Smooth muscle cell (in vitro differentiated cells): Measurements from ENCODE around the gene RMI2. TPM values are rescaled to one million over a fixed set of nuclear protein-coding genes. Genes with fewer than 3 reads are reported as not detected.

Experiments used
- DNase-seq: peaks from one replicate; lab custom pipeline; 2025; ENCODE audit not compliant: unreplicated experiment; lab: John Stamatoyannopoulos, UW
- H2AFZ ChIP-seq: fragments of 200-600 bp; sonication (generic); 2 replicates; pipeline ENCODE4 v1.6.0; 2016; ENCODE audit warnings: antibody characterized with exemption, low read depth, mild to moderate bottlenecking
- H3F3A ChIP-seq: fragments of 200-600 bp; sonication (generic); 2 replicates; pipeline ENCODE4 v1.6.0; 2017; ENCODE audit warnings: antibody characterized with exemption, low read depth
- H3K27ac ChIP-seq: fragments of 200-600 bp; sonication (generic); 2 replicates; pipeline ENCODE4 v1.5.1; 2016; ENCODE audit warnings: low read depth, mild to moderate bottlenecking
- H3K27me3 ChIP-seq: fragments of 200-600 bp; sonication (generic); 2 replicates; pipeline ENCODE4 v1.6.1; 2016; ENCODE audit warnings: low read depth, mild to moderate bottlenecking
- H3K36me3 ChIP-seq: fragments of 200-600 bp; sonication (generic); 2 replicates; pipeline ENCODE4 v1.5.1; 2016; ENCODE audit warnings: low read depth
- H3K4me1 ChIP-seq: fragments of 200-600 bp; sonication (generic); 2 replicates; pipeline ENCODE4 v1.5.1; 2016; ENCODE audit warnings: low read depth
- H3K4me2 ChIP-seq: fragments of 200-600 bp; sonication (generic); 2 replicates; pipeline ENCODE4 v1.6.0; 2016; ENCODE audit warnings: mild to moderate bottlenecking
- H3K4me3 ChIP-seq: fragments of 200-600 bp; sonication (generic); 2 replicates; pipeline ENCODE4 v1.5.1; 2016; ENCODE audit warnings: mild to moderate bottlenecking
- H3K79me2 ChIP-seq: fragments of 200-600 bp; sonication (generic); 2 replicates; pipeline ENCODE4 v1.6.0; 2016; ENCODE audit warnings: low read depth, mild to moderate bottlenecking
- H3K9ac ChIP-seq: fragments of 200-600 bp; sonication (generic); 2 replicates; pipeline ENCODE4 v1.6.0; 2016; ENCODE audit warnings: low read depth
- H3K9me3 ChIP-seq: fragments of 200-600 bp; sonication (generic); replicated peaks from 2 replicates; pipeline ENCODE4 v1.5.1; 2016; ENCODE audit warnings: low read depth
- H4K20me1 ChIP-seq: fragments of 200-600 bp; sonication (generic); 2 replicates; pipeline ENCODE4 v1.6.0; 2016; ENCODE audit warnings: low read depth
- WGBS: methylation state at CpG from one replicate; pipeline ENCODE4 v1.1.7; 2016; ENCODE audit warnings: low lambda C conversion rate; 5-methylcytosine and 5-hydroxymethylcytosine counted together
- polyA plus RNA-seq: library from polyadenylated mRNA; unstranded; fragments of >200 nt; fragmentation: Nextera tagmentation; extraction: Ambion mirVana; gene quantifications from 2 replicates; pipeline ENCODE4 v1.2.1, GENCODE V29; 2016
- total RNA-seq: library from RNA; depleted of rRNA; stranded (reverse); fragments of >200 nt; gene quantifications from 2 replicates; pipeline ENCODE4 v1.2.3, GENCODE V29; 2014
- TF ChIP-seq, protein P1 (sequence below): fragments of 200-600 bp; sonication (generic); IDR thresholded peaks from 2 replicates; pipeline ENCODE4 v1.5.1; 2017; ENCODE audit warnings: borderline replicate concordance, mild to moderate bottlenecking, antibody characterized with exemption; ENCODE audit not compliant: insufficient read depth, poor library complexity, severe bottlenecking

Gene RMI2
- total and polyA plus RNA-seq, 2 experiments from 2014 or later: 6.1 to 11.3 TPM

DNA sequence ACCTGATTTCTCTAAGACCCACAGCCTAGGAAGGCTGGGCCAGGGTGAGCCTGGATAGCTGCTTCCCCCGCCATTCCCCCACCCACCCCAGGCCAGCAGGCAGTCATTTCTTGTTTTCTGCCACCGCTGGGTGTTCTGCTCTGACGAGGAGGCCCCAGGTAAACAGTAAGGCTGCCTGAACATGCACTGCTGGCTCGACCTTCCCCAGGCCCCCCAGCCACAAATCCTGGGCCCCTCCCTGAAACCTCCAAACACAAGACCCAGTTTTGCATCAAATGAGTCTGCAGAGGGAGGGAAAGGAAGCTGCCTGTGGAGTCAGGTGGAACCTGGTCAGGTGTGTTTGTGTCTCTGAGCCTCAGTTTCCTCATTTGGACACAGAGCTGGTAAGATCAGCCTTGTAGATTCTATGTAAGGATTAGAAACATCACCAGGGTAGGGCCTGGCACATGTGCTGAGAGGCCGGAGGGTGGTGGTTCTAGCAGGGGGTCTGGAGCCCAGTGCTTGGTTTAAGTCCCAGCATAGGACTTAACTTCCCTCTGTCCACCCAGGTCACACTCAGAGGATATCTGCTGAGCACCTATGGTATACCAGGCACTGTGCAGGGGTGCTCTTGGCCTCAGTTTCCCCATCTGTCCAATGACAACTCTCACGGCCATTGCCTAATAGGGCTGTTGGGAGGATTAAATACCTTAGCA, 45.2 kb upstream of the RMI2 start:
- 91% methylated on average over 6 of the region's 6 CpGs for WGBS
- H3K9me3 ChIP-seq: no peaks in the 10 kb centered on the region

DNA sequence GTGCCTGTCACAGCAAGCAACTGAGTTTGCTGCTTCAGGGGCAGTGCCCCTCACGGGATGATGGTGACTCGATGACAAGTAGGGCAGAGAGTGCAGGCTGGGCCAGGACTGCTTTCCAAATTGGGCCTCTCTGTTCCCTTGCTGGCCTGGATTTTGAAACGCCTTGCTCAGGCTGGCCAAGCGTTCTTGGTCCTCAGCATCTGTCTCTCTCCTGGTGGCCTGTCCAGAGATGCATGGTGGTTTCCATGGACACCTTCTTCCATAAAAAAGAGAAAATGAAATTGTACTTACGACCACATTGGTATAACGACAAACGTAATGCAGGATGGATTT, 44.7 kb upstream of the RMI2 start:
- no peak overlapping the region for H3K9ac ChIP-seq
- no peak for DNase-seq
- H3K79me2 ChIP-seq: no peaks in the 10 kb centered on the region
- no peak overlapping the region for H3K4me2 ChIP-seq
- H3F3A ChIP-seq: no peaks in the 10 kb centered on the region
- H3K4me3 ChIP-seq: no peak overlapping the region
- WGBS: 95% methylated on average over 7 of the region's 7 CpGs
- H3K36me3 ChIP-seq: no peaks in the 10 kb centered on the region
- no peak overlapping the region for H2AFZ ChIP-seq
- no peaks in the 10 kb centered on the region for H3K4me1 ChIP-seq
- TF ChIP-seq, protein P1, sequence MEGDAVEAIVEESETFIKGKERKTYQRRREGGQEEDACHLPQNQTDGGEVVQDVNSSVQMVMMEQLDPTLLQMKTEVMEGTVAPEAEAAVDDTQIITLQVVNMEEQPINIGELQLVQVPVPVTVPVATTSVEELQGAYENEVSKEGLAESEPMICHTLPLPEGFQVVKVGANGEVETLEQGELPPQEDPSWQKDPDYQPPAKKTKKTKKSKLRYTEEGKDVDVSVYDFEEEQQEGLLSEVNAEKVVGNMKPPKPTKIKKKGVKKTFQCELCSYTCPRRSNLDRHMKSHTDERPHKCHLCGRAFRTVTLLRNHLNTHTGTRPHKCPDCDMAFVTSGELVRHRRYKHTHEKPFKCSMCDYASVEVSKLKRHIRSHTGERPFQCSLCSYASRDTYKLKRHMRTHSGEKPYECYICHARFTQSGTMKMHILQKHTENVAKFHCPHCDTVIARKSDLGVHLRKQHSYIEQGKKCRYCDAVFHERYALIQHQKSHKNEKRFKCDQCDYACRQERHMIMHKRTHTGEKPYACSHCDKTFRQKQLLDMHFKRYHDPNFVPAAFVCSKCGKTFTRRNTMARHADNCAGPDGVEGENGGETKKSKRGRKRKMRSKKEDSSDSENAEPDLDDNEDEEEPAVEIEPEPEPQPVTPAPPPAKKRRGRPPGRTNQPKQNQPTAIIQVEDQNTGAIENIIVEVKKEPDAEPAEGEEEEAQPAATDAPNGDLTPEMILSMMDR: no peak
- no peaks in the 10 kb centered on the region for H3K9me3 ChIP-seq
- no peaks in the 10 kb centered on the region for H4K20me1 ChIP-seq
- H3K27me3 ChIP-seq: no peaks in the 10 kb centered on the region
- H3K27ac ChIP-seq: no peak overlapping the region

More for the DNA sequence above, 45.2 kb upstream of the RMI2 start:
- no peak overlapping the region for H2AFZ ChIP-seq
- no peak overlapping the region for H3K9ac ChIP-seq
- TF ChIP-seq, protein P1: no peak
- H4K20me1 ChIP-seq: no peaks in the 10 kb centered on the region
- H3K27ac ChIP-seq: no peak overlapping the region
- no peak overlapping the region for H3K4me3 ChIP-seq
- H3K36me3 ChIP-seq: no peaks in the 10 kb centered on the region
- no peaks in the 10 kb centered on the region for H3K4me1 ChIP-seq
- H3K27me3 ChIP-seq: no peaks in the 10 kb centered on the region
- no peaks in the 10 kb centered on the region for H3K79me2 ChIP-seq
- DNase-seq: no peak
- no peak overlapping the region for H3K4me2 ChIP-seq
- H3F3A ChIP-seq: no peaks in the 10 kb centered on the region

DNA sequence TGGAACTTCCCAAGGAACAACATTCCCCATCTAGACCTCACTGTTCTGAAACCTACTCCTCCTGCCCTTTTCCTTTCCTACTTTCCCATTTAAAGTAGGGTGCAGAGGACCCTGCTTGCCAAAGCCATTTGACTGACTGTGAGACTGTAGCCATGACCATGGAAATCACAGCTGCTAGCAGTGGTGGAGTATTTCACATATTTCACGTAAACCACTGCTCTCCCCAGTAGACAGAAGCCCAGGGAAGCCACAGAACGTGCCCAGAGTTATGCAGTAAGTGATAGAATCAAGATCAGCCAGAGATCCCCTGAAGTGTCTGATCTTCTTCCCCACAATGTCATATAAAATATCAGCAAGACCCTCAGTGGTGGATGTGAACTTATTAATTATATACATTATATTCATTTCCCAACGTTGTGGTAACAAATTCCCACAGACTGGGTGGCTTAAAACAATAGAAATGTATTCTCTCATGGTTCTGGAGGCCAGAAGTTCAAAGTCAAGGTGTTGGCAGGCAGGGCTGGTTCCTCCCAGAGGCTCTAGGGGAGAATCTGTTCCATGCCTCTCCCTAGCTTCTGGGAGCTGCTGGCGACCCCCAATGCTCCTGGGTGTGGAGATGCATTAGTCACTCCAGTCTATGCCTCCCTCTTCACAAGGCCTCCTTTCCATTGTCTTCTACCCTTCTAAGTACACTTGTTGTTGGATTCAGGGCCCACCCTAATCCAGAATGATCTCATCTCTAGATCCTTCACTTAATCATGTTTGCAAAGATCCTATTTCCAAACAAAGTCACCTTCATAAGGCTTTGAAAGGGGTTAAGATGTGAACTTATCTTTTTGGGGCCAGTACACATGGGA, 43.4 kb upstream of the RMI2 start:
- Histone ChIP-seq H3K9ac (no peak overlapping the region), H3K27me3 (no peaks in the 10 kb centered on the region), H3F3A (no peaks in the 10 kb centered on the region), H3K9me3 (no peaks in the 10 kb centered on the region), H3K4me1 (no peaks in the 10 kb centered on the region), H3K36me3 (no peaks in the 10 kb centered on the region), H3K4me2 (no peak overlapping the region), H4K20me1 (no peaks in the 10 kb centered on the region), H3K79me2 (no peaks in the 10 kb centered on the region), H3K4me3 (no peak overlapping the region), H2AFZ (no peak overlapping the region), H3K27ac (no peak overlapping the region)
- TF ChIP-seq, protein P1: no peak
- WGBS: 69% methylated on average over 4 of the region's 4 CpGs
- no peak for DNase-seq

DNA sequence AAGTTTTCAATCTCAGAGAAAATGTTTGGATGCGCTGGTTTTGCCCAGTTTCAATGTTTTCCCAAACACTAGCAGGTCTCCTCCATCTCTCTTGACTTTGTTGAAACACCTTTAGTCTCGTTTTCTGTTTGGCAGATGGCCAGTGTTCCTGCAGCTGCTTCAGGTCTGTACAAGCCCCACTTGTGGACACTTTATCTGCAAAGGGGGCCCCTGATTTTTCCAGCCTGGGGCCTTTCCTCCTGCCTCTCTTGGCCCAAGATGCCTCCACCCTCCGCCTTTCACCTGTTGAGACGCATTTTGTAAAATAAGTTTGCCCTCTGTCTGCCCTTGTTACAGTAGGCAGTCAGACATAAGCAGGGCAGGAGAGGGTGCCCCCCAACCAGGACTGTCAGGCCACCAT, 42.3 kb upstream of the RMI2 start:
- no peak overlapping the region for H3K9ac ChIP-seq
- H2AFZ ChIP-seq: no peak overlapping the region
- H3K4me1 ChIP-seq: no peaks in the 10 kb centered on the region
- H3K27ac ChIP-seq: no peak overlapping the region
- H4K20me1 ChIP-seq: no peaks in the 10 kb centered on the region
- no peak overlapping the region for H3K4me3 ChIP-seq
- no peak overlapping the region for H3K4me2 ChIP-seq
- H3K27me3 ChIP-seq: no peaks in the 10 kb centered on the region
- TF ChIP-seq, protein P1: no peak
- no peaks in the 10 kb centered on the region for H3K36me3 ChIP-seq
- H3F3A ChIP-seq: no peaks in the 10 kb centered on the region
- WGBS: 90% methylated on average over 4 of the region's 4 CpGs
- no peak for DNase-seq
- H3K79me2 ChIP-seq: no peaks in the 10 kb centered on the region
- H3K9me3 ChIP-seq: no peaks in the 10 kb centered on the region
